Activated CD4-positive, alpha-beta T cell treated with anti-CD3 and anti-CD28 coated beads for 36 hours (primary cell): ENCODE measurements around the gene SCGB1A1. TPM values are rescaled to one million over a fixed set of nuclear protein-coding genes. Genes with fewer than 3 reads are reported as not detected.
A peak's percentile ranks its signal among the peaks of the same experiment; 100 is the strongest.

ENCODE experiments used
- ATAC-seq: fragments of 200-7000 bp; cut with Tn5 transposase; one replicate; pipeline ENCODE4 v1.10.0; 2021; ENCODE audit warnings: mild to moderate bottlenecking, moderate library complexity
- CTCF ChIA-PET: fragments of 350-600 bp; sonication (Branson Sonifier 250); formaldehyde crosslinking; loops from one replicate; lab custom pipeline; 2021; ENCODE audit warnings: antibody characterized with exemption; lab: Charles Lee
- POLR2A ChIA-PET: fragments of 350-600 bp; sonication (Branson Sonifier 250); formaldehyde crosslinking; loops from one replicate; lab custom pipeline; 2021; ENCODE audit warnings: antibody characterized with exemption, inconsistent platforms; lab: Charles Lee
- DNase-seq: peaks from one replicate; pipeline ENCODE4 v3.0.0-alpha.2; 2020
- H3K27ac Mint-ChIP-seq: one replicate; pipeline ENCODE4 v1.8.0; 2021; ENCODE audit warnings: mixed read lengths
- H3K27me3 Mint-ChIP-seq: one replicate; pipeline ENCODE4 v1.8.0; 2021; ENCODE audit warnings: mixed read lengths
- H3K36me3 Mint-ChIP-seq: one replicate; pipeline ENCODE4 v1.8.0; 2021; ENCODE audit warnings: low read depth, mixed read lengths
- H3K4me1 Mint-ChIP-seq: one replicate; pipeline ENCODE4 v1.8.0; 2021; ENCODE audit warnings: mixed read lengths
- H3K4me3 Mint-ChIP-seq: one replicate; pipeline ENCODE4 v1.8.0; 2021; ENCODE audit warnings: mild to moderate bottlenecking, moderate library complexity, mixed read lengths
- H3K9me3 Mint-ChIP-seq: one replicate; pipeline ENCODE4 v1.8.0; 2021; ENCODE audit warnings: low read depth, mixed read lengths
- intact Hi-C, 2 experiments: fragments of 100-400 bp; cut with DNase I in 1 of 2; cut with micrococcal nuclease in 1 of 2; formaldehyde crosslinking; loops; one replicate each; pipeline versions ENCODE4 v1.14.2 to v1.15.1; 2022 to 2024; cut with DNase I, micrococcal nuclease
- total RNA-seq, 2 experiments: library from RNA; stranded (reverse); gene quantifications; one replicate each; pipeline ENCODE4 v1.2.3, GENCODE V29; 2021

The SCGB1A1 gene
- total RNA-seq, 2 experiments from 2014 or later, result not detected

DNA sequence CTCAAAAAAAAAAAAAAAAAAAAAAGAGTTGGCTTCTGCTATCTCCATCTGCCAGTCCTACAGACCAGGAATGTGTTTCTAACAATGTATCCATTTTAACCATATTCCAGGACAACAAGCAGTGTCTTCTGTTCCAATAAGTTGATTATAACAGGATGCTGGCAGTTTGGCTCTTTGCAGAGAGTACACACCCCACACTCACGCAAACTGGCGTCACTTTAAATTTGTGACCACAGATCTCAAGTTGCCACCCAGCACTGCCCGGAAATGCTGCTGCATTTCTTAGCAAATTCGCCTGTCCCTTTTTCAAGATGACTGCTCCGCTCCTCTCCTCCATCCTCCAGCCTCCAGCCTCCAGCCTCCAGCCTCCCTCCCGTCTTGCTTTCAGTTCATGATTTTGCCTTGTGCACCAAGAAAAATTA lies 44.3 kb downstream of the SCGB1A1 start:
- Mint-ChIP-seq H3K27ac (no peak overlapping the region), H3K9me3 (no peaks in the 10 kb centered on the region), H3K4me1 (no peaks in the 10 kb centered on the region), H3K4me3 (no peak overlapping the region), H3K36me3 (no peaks in the 10 kb centered on the region), H3K27me3 (no peaks in the 10 kb centered on the region)
- ChIA-PET CTCF (interaction anchor here (1.4 kb wide), 1 partner anchor 39 kb away, joined by 5 read pairs; no protein-coding TSS in a partner anchor), POLR2A (no interaction called here)
- intact Hi-C loops, result no loop called here
- peak; percentile 19 for DNase-seq
- ATAC-seq, result no peak

DNA sequence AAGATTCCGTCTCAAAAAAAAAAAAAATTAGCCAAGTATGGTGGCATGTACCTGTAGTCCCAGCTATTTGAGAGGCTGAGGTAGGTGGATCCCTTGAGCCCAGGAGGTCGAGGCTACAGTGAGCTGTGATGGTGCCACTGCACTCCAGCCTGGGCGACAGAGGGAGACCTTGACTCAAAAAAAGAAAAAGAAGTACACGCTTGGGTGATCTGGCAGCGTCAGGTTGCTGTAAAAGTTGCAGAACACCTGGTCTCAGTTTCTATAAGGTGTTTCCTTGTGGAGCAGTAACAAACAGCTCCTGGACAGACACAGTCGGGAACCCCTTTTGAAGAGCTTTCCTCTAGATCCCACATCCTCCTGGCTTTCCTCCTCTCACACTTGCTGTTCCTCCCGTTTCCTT lies 45.8 kb downstream of the SCGB1A1 start:
- intact Hi-C loops, result no loop called here
- no peak overlapping the region for H3K4me3 Mint-ChIP-seq
- no peaks in the 10 kb centered on the region for H3K36me3 Mint-ChIP-seq

DNA sequence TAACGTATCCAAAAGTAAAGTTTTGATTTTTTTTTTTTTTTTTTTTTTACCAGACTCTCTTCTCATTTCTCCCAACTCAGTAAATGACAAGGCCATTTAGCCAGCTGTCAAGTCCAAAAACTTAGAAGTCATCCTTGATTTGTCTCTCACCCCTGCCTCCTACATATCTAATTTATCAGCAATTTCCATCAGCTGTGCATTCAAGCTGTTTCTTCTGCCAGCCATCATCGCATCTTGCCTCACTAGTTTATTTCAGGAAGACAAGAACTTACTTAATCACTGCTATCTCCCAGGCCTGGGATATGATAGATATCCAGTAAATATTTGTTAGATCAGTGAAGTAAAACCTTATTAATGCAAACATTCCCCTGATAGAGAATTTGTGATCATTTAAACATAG lies 47.6 kb downstream of the SCGB1A1 start:
- ChIA-PET CTCF (interaction anchor here (0.7 to 1.3 kb wide), 4 partner anchors 42 to 205 kb away, joined by 3 read pairs; no protein-coding TSS in a partner anchor), POLR2A (interaction anchor here (0.6 kb wide), 1 partner anchor 166 kb away, joined by 3 read pairs; no protein-coding TSS in a partner anchor)
- Mint-ChIP-seq H3K27ac (no peak overlapping the region), H3K27me3 (no peaks in the 10 kb centered on the region), H3K4me1 (no peaks in the 10 kb centered on the region), H3K36me3 (no peaks in the 10 kb centered on the region), H3K9me3 (no peaks in the 10 kb centered on the region), H3K4me3 (no peak overlapping the region)
- DNase-seq (no peak), ATAC-seq (no peak)
- intact Hi-C loops, result no loop called here

More for the DNA sequence above, 45.8 kb downstream of the SCGB1A1 start:
- Mint-ChIP-seq H3K9me3 (no peaks in the 10 kb centered on the region), H3K27me3 (no peaks in the 10 kb centered on the region), H3K4me1 (no peaks in the 10 kb centered on the region), H3K27ac (no peak overlapping the region)
- DNase-seq, result no peak
- ChIA-PET POLR2A (no interaction called here), CTCF (no interaction called here)
- no peak for ATAC-seq

- ChIA-PET POLR2A (no interaction called here), CTCF (interaction anchor here (0.6 to 1.0 kb wide), 2 partner anchors 13 to 19 kb away, joined by 3 read pairs; no protein-coding TSS in a partner anchor)
- Mint-ChIP-seq H3K4me3 (no peak overlapping the region), H3K36me3 (no peaks in the 10 kb centered on the region), H3K9me3 (no peaks in the 10 kb centered on the region), H3K27me3 (no peaks in the 10 kb centered on the region), H3K27ac (no peak overlapping the region), H3K4me1 (peaks cover 6% of the 10 kb centered on the region)
- DNase-seq, result no peak
- intact Hi-C loops, result no loop called here
- no peak for ATAC-seq
Measured at GRCh38 chr11:62468577-62468976, 49.7 kb downstream of the SCGB1A1 start.

DNA sequence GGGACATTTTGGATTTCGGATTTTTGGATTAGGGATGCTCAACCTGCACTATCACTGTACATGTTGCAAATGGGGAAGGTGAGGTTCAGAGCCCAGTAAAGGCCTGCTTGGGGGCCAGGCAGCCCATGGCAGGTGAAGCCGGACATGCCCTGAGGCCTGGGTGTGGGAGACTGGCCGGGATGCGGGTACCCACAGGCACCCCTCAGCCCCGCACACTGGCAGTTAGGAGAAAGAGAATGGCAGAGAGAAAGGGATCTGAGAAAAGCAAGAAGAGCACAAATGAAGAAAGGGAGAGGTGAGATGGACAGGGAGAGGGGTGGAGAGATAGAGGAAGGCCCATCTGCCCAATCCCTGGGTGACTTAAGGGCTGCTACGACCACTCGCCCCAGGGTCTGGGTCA lies 52.8 kb downstream of the SCGB1A1 start:
- peaks cover 6% of the 10 kb centered on the region for H3K4me1 Mint-ChIP-seq
- no peaks in the 10 kb centered on the region for H3K9me3 Mint-ChIP-seq
- H3K27ac Mint-ChIP-seq, result no peak overlapping the region
- no peaks in the 10 kb centered on the region for H3K36me3 Mint-ChIP-seq
- intact Hi-C loops, result no loop called here
- CTCF ChIA-PET, result no interaction called here
- no peak overlapping the region for H3K4me3 Mint-ChIP-seq
- POLR2A ChIA-PET, result no interaction called here
- no peaks in the 10 kb centered on the region for H3K27me3 Mint-ChIP-seq
- DNase-seq (no peak), ATAC-seq (no peak)

DNA sequence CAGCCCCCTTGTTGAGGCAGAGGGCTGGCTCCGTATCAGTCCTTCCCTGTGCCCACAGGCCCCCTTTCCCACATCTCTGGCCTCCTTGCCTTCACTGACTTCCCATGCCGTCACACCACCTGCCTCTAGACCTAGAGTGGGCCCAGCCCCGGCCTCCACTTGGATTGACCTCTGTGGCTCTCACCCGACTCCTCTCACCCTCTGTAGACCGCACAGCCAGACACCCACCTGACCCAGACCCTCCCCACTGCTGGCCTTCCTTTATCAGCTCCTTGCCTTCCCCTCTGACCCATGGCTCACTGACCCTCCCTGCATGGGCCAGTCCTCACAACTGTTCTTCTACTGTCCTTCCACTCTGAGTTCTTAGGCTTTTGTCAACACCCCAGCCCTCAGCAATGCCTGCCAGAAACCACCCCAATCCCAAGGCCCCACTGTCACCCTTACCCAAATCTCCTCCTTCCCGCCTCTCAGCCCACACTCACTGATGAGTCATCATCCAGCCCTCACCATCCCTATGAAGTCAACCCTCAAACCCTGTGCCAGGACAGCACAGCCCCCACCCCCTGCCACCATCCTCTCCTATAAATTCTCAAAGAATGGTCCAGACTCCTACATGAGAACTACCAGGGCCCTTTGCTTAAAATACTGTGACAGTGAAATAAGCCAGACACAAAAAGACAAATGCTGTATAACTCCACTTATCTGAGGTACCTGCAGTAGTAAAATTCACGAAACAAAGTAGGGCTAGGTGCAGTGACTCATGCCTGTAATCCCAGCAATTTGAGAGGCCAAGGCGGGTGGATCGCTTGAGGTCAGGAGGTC lies 53.4 kb downstream of the SCGB1A1 start:
- intact Hi-C loops, result no loop called here
- H3K4me3 Mint-ChIP-seq, result no peak overlapping the region
- H3K36me3 Mint-ChIP-seq, result no peaks in the 10 kb centered on the region
- H3K27me3 Mint-ChIP-seq, result no peaks in the 10 kb centered on the region
- ChIA-PET CTCF (no interaction called here), POLR2A (no interaction called here)
- H3K9me3 Mint-ChIP-seq, result no peaks in the 10 kb centered on the region
- DNase-seq (no peak), ATAC-seq (no peak)
- no peak overlapping the region for H3K27ac Mint-ChIP-seq
- peaks cover 6% of the 10 kb centered on the region for H3K4me1 Mint-ChIP-seq

Other genes starting within 250 kb of the SCGB1A1 start
- not detected for gene SCGB1D1, start 228.8 kb upstream of the SCGB1A1 start, total RNA-seq
- not detected for gene SCGB2A1, start 210.4 kb upstream of the SCGB1A1 start, total RNA-seq
- not detected for gene SCGB1D2, start 176.8 kb upstream of the SCGB1A1 start, total RNA-seq
- gene SCGB2A2, start 148.9 kb upstream of the SCGB1A1 start, total RNA-seq, result not detected
- gene SCGB1D4, start 120.0 kb upstream of the SCGB1A1 start, total RNA-seq, result not detected
- gene ASRGL1, start 81.6 kb upstream of the SCGB1A1 start, total RNA-seq, result 1 to 10 TPM; 1.2 to 1.3 TPM
- 10 to 100 TPM; 47.3 to 54.7 TPM for gene AHNAK, start 127.8 kb downstream of the SCGB1A1 start, total RNA-seq
- 1,000 to 10,000 TPM; 1,986 to 2,351 TPM for gene EEF1G, start 154.9 kb downstream of the SCGB1A1 start, total RNA-seq
- 10 to 100 TPM; 32.5 to 36.0 TPM for gene TUT1, start 172.5 kb downstream of the SCGB1A1 start, total RNA-seq
- 100 to 1,000 TPM; 159 to 179 TPM for gene MTA2, start 182.8 kb downstream of the SCGB1A1 start, total RNA-seq
- 100 to 1,000 TPM; 101 to 112 TPM for gene EML3, start 193.7 kb downstream of the SCGB1A1 start, total RNA-seq
- gene ROM1, start 194.2 kb downstream of the SCGB1A1 start, total RNA-seq, result 1 to 10 TPM; 1.5 to 1.9 TPM
- gene B3GAT3, start 203.0 kb downstream of the SCGB1A1 start, total RNA-seq, result 10 to 100 TPM; 48.7 to 57.5 TPM
- gene GANAB, start 227.6 kb downstream of the SCGB1A1 start, total RNA-seq, result 100 to 1,000 TPM; 208 to 218 TPM
- gene INTS5, start 234.3 kb downstream of the SCGB1A1 start, total RNA-seq, result 10 to 100 TPM; 26.0 to 29.9 TPM
- gene C11orf98, start 246.2 kb downstream of the SCGB1A1 start, total RNA-seq, result 100 to 1,000 TPM; 108 to 135 TPM
- gene CSKMT, start 246.3 kb downstream of the SCGB1A1 start, total RNA-seq, result 10 to 100 TPM; 12.6 to 31.3 TPM